Central memory CD4-positive, alpha-beta T cell (primary cell): Measurements from ENCODE around the gene FCRL3.
"Not testable (repeated sequence)": the region's sequence is repeated elsewhere in the genome, so short reads cannot be mapped to it uniquely, and the experiment has no call there.

Experiments
- DNase-seq: peaks from one replicate; pipeline ENCODE4 v3.0.0; 2022
- total RNA-seq, 3 experiments: gene quantifications; one replicate each; lab custom pipeline; 2026; lab: John Stamatoyannopoulos, UW

Gene FCRL3, protein sequence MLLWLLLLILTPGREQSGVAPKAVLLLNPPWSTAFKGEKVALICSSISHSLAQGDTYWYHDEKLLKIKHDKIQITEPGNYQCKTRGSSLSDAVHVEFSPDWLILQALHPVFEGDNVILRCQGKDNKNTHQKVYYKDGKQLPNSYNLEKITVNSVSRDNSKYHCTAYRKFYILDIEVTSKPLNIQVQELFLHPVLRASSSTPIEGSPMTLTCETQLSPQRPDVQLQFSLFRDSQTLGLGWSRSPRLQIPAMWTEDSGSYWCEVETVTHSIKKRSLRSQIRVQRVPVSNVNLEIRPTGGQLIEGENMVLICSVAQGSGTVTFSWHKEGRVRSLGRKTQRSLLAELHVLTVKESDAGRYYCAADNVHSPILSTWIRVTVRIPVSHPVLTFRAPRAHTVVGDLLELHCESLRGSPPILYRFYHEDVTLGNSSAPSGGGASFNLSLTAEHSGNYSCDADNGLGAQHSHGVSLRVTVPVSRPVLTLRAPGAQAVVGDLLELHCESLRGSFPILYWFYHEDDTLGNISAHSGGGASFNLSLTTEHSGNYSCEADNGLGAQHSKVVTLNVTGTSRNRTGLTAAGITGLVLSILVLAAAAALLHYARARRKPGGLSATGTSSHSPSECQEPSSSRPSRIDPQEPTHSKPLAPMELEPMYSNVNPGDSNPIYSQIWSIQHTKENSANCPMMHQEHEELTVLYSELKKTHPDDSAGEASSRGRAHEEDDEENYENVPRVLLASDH
- 0.11 to 6.8 (median 0.38) reads per million in 3 experiments for total RNA-seq

DNA sequence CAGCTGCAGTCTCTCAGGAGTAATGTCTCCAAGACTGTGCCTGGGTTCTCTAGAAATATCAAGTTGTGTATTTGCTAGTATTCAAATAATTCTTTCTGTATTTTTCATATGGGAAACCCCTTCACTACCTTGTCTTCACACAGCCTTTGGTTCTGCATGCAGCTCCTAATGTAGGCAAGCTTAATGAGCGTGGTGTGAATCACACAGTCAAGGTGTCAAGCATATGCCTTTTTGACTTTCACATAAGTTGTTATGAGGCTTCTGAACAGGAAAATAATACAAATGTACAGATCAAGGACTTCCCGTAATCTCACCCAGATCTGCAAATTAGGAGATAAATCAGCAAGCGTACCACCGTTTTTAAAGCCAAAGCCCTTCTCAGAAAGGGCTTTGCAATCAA is at the start of gene FCRL3:
TSS of gene FCRL3 (minus strand) at position 38 of the 400 bp plus-strand sequence. CDS start 280 bp downstream, outside the sequence.
- no peak for DNase-seq

DNA sequence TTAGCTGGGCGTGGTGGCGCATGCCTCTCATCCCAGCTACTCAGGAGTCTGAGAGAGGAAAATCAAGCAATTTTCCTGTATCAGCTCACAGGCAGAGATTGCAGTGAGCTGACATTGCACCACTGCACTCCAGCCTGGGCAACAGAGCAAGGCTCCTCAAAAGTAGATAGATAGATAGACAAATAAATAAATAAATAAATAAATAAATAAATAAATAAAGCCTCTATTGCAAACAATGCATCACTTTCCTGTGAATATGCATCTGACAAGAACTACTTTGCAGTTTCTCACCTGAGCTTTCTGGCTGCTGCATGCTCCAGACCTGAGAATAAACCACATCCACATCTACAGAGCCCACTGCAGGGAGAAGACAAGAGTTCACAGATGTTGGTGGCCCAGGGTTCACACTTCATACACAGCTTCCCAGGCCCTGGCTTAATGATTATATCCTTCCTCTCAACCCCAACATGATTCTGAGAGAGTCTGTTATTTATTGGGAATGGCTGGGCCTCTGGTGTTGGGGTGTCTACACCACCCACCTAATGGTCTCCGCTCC is 47.8 kb upstream of the FCRL3 start:
- no peak for DNase-seq

DNA sequence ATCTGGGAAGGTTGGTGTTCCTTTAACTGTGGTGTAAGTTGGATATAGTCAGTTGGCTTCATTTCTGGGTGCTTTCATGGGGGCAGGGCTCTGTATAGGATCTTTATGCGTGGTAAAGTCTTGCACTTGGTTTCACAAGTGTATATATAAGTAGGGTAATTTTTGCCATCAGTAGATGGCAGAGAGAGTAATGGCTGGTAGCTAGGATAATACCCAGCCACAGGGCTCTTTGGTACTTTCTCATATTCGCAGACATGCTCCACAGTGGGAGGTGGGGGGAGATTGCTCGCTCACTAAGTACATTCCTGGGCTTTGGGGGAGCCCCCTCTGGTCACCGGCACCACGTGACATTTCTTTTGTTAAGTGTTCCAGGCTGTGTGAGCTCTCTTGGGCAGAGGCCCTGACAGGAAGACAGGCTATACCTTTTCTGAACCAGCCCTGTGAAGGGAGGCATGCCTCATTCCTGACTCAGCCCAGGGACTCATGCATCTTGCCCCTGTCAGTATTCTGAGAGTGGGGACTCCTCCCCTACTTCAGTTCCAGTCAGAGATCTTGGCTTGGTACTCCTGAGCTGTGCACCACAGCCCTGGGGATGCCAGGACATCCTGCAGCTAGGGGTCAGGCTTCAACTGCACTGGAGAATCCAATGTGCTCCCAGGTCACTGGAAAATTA is 38.8 kb upstream of the FCRL3 start:
- no peak for DNase-seq

DNA sequence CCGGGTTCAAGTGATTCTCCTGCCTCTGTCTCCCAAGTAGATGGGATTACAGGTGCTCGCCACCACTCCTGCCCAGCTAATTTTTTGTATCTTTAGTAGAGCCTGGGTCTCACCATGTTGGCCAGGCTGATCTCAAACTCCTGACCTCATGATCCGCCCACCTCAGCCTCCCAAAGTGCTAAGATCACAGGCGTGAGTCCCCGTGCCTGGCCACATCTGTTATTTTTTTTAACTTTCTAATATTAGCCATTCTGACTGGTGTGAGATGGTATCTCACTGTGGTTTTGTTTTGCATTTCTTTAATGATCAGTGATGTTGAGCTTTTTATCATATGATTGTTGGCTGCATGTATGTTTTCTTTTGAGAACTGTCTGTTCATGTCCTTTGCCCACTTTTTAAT is 35.4 kb upstream of the FCRL3 start:
- not testable (repeated sequence) for DNase-seq

DNA sequence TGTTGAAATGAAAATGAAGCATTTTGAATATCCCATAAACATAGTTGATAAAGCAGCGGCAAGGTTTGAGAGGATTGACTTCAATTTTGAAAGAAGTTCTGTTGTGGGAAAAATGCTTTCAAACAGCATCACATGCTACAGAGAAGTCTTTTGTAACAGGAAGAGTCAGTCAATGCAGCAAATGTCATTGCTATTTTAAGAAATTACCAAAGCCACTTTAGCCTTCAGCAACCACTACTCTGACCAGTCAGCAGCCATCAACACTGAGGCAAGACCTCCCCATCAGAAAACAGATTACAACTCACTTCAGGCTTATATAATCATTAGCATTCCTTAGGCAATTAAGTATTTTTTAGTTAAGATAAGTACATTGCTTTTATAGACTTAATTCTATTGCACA is 33.8 kb upstream of the FCRL3 start:
- no peak for DNase-seq

DNA sequence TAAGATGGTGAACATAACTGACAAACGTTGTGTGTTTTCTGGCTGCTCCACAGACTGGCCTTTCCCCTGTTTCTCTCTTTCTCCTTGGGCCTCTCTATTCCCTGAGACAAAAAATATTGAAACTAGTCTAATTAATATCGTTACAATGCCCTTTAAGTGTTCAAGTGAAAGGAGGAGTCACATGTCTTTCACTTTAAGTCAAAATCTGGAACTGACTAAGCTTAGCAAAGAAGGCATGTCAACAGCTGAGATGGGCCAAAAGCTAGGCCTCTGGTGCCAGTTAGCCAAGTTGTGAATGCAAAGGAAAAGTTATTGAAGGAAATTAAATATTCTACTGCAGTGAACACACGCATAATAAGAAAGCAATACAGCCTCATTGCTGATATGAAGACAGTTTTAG is 32.2 kb upstream of the FCRL3 start:
- no peak for DNase-seq

DNA sequence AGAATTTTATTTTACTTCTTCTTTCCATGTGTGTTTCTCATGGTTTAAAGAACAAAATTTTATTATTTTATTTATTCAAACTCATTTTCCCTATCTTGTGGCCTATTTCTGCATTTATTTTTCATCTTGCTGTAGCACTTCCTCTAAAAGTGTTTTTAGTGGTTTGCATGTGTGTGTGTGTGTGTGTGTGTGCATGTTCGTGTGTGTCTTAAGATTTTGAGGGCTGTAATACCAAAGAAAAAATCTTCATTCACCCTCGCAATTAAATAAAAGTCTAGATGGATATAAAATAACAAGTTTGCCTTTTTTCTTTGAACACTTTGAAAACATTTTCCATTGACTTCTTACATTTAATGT is 24.6 kb upstream of the FCRL3 start:
- no peak for DNase-seq

DNA sequence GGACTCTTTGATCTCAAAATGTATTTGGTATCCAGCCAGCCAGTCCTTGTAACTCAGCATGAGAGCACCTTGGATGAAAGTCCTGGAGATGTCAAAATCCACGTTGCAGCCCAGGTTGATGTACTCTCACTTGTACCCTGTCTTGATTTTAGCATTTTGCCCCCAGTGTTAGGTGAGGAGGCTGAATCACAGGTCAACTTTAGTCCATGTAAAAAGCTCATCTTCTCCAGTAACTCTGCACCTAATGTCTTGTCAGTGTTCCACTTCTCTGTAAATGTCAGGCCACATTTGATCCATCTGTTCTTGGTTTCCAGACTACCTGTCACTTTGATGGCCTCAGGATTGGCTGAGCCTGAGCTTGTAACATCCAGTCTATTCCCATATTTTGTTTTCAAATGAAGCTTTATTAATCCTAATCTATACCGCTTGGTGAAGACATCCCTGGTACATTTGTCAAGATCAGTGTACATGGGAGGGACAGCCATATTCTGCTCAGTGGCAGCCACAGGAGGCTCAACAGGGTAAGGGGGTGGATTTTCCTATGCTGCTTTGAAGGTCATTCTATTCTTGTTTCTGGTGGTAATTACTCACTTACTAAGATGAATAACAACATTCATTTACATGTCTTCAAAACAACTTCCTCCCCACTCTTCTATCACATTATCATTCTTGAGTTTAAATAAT is 24.1 kb upstream of the FCRL3 start:
- no peak for DNase-seq

DNA sequence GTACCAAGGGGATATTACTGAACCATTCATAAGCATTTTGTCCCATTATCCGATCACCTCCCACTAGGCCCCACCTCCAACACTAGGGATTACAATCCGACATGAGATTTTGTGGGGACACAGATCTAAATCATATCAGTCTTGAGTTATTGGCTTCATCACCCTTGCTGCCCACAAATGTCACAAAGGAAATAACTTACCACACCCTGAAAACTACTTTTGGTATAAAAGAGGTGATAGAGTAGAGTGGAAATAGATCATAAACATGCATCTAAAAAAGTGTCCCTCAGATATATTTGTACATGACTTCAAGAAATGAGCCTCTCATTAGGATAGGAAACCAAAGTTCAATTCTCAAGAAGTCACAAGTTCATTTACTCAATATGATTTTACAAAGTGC is 22.6 kb upstream of the FCRL3 start:
- no peak for DNase-seq

DNA sequence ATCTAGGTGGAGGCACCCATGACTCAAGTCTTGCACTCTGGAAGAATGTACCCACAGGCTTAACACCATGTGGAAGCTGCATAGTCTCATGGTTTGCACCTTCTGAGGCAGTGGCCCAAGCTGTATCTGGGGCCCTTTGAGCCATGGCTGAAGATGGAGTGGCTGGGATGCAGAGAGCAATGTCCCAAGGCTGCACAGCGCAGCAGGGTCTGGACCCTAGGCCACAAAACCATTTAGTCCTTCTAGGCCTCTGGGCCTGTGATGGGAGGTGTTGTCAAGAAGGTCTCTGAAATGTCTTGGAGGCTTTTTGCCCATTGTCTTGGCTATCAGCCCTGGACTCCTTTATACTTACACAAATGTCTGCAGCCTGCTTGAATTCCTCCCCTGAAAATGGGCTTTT is 21.4 kb upstream of the FCRL3 start:
- no peak for DNase-seq

DNA sequence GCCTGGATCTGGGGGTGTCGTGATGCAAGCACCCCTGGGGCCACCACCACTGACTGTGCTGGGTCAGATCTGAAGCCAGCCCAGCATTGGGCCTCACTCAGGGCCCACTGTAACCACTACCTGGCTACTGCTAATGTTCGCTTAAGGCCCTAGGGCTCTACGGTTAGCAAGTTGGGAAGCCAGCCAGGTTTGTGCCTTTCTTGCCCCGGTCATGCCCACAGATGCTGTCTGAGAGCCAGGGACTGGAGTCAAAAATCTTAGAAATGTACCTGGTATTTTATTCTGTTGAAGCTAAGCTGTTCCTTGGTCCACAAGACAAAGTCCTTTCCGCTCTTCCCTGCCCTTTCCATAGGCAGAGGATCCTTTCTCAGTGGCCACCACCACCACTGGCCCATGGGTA is 15.2 kb upstream of the FCRL3 start:
- no peak for DNase-seq

DNA sequence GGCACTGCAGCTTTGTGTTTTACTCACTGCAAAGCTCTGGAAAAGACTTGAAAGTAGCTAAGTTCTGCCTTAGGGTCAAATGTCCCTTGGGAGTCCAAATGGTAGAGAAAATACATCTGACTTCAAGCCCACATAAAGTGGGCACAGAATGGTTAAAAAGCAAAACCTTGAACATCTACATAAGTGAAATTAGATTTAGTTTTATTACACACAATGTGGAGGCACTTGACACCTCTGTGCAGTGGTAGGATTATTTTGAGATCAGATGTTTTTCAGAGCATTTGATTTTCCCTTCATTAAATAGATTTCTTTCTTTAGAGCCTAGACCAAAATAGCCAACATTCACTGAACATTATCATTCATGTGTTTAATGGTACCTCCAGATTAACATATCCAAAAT is 11.2 kb upstream of the FCRL3 start:
- no peak for DNase-seq

DNA sequence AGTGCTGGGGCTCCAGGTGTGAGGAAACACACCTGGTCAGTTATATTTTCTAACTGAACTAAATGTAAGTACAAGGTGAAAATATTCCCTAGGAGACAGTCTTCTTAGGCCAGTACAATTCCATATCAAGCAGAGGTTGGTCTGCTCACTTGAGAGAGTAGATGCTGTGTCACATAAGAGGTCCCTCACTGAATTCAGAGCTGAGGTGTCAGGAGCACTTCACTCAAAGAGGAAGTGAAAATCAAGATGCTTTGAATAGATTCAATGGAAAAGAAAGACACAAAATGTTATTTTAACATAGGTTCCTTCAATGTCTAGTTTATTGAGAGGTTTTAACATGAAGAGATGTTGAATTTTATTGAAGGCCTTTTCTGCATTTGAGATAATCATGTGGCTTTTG is 4.3 kb upstream of the FCRL3 start:
- no peak for DNase-seq

DNA sequence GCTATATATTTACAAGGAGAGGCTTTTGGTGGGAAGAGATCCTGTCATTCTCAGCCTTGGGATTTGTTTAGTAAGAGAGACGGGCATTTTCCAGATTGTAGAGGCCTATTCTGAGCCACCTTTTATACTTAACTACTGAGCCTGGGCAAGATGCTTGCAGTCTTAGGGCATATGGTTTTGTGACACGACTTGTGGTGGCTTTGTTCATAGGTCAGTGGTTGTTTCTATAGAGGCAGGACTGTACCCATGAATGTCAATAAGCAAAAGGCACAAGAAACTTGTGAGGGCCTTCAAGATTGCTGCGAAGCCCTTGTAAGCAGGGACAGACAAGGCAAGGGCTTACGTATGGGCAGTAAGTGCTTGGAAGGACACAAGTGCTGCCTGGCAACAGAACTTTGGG is 3.4 kb upstream of the FCRL3 start:
- no peak for DNase-seq

DNA sequence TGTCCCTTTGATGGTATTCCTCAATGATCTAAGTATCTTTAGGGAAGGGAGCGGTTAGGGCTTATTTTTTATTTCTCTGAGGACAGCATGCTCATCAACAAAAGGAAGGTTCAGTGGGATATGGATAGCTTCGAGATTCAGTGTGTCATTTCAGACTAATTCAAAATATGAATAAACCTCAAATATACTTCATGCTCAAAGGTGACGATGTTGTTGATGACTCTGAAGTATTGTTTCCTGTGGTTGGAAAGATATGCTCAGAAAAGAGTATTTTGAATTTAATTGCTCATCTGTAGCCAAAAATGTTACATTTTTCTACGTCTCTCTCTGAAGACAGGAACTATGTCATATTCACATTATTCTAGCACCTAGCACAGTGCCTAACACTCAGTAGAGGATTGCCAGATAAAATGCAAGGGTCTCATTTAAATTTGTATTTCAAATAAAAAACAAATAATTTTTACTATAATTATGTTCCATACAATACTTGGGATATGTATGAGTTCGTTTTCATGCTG is 1.8 kb upstream of the FCRL3 start:
- no peak for DNase-seq

DNA sequence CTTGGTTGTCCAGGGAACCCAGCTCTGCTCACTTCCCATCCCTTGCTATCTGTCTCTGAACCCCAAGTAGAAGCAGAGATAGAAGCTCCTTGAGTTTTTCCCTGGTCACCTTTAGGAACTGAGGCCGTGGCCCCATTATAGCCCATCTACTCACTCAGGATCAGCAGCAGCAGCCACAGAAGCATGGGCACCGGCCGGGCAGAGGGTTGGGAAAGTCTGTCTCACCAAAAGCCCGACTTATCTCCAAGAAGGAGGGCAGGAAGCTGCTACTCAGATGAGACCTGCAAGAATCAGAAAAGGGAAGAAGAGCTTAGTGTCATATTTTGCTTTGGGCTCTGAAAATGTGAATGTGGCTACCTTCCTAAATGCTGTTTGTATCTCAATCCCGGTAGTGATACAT is 264 bp downstream of the FCRL3 start:
- DNase-seq: no peak

DNA sequence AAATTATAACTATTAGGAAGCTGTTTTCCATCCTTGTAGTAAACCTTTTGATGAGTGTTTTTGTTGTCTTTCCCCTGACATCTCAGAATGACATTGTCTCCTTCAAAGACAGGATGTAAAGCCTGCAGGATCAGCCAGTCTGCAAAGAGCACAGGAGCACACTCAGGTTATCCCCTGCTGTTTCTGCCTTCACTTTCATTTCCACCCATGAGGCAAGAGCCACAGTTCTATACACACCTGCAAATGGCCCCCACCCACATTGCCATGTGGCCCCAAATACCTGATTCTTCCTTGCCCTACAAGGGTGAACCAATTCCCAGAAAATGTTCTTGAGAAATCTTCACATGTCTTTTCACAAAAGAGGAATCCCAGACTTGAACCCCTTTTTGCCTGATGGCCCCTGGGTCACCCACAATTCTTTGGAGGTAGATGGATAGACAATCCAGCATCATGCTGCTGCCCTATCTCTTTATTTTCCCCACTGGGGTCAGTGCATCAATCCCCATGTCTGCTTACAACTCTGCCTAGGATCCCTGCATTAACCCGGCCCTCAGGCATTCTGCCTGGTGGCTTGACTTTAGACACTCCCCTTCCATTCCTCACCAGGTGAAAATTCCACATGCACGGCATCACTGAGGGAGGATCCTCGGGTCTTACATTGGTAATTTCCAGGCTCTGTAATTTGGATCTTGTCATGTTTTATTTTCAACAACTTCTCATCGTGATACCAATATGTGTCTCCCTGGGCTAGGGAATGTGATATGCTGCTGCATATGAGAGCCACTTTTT is 2.6 kb downstream of the FCRL3 start:
- no peak for DNase-seq

DNA sequence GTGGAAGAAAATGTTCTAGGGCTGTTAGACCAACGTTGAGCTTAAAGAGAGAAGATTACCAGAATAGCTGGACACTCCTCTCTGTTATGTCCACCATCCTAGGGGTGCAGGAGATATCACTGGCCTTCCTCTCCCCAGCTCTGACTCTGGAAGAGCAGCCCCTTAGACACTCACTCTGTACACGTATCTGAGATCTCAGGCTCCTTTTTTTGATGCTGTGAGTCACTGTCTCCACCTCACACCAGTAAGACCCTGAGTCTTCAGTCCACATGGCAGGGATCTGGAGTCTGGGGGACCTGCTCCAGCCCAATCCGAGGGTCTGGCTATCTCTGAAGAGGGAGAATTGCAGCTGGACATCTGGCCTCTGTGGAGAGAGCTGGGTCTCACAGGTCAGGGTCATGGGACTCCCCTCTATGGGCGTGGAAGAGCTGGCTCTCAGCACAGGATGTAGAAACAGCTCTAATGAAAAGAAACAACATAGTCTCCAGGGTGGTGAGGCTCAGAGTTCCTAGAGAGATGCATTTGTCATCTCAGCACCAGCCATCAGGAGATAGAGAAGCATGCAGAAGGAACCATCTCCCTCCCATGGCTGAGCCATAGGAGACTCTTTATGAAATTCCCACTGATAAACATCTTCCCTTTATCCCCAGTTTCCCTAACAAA is 3.5 kb downstream of the FCRL3 start:
- no peak for DNase-seq

DNA sequence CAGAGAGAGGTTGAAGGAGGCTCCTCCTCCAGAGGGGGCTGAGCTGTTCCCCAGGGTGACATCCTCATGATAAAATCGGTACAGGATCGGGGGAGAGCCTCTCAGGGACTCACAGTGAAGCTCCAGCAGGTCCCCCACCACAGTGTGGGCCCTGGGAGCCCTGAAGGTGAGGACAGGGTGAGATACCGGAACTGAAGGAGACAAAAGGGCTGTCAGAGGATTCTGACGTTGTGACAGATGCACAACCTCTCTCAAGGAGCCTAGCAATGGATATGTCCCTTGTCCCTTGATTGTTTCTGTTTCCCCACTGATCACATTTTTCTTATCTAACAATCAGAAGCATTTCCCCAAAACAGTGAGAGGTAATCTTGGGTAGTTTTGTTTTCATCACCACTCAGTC is 5.2 kb downstream of the FCRL3 start:
- no peak for DNase-seq

DNA sequence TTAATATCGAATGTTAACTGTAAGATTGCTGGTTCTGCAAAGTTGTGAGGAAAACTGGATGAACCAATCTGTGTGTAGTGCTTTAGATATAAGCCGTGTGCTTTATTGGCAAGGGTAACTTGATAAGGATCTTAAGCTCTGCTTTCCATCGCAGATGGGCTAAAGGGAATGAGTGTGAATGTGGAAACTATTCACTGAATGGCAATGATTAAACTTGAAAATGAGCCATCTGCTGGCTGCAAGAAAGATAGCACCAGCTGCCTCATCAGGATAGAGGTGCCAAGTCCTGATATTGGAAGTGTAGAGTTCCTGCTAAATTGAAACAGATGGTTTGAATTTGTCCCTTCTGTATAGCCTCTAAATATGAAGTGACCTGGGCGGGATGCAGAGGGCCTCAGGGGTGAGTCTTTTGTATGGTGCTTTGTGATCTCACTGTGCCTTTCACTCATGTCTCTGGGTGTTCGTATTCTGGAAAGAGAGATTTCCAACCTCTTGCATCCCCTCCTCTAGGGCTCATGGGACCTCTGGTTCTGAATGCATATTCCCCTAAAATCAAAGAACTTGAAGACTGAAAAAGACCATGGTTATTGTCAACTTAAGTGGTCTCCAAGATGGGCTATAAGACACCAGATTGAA is 9.2 kb downstream of the FCRL3 start:
- no peak for DNase-seq
